Astrocyte (in vitro differentiated cells and primary cell): Measurements from ENCODE around the gene MID2. TPM values are rescaled to one million over a fixed set of nuclear protein-coding genes. Genes with fewer than 3 reads are reported as not detected.

ENCODE experiments used
- DNase-seq: peaks from one replicate; pipeline ENCODE4 v3.0.0-alpha.2; 2010; ENCODE audit warnings: low read depth
- FAIRE-seq: peaks from 2 replicates; lab custom pipeline; 2011; peaks lifted over from hg19 to GRCh38; lab: Jason Lieb, UNC
- H2AFZ ChIP-seq: 2 replicates; pipeline ENCODE4 v1.6.0; 2012; ENCODE audit warnings: low read depth, low read length, inconsistent platforms
- H3K27ac ChIP-seq: 2 replicates; pipeline ENCODE4 v1.5.1; 2011; ENCODE audit warnings: low read depth, low read length, inconsistent platforms
- H3K27me3 ChIP-seq: 2 replicates; pipeline ENCODE4 v1.6.0; 2011; ENCODE audit warnings: low read length, inconsistent platforms; ENCODE audit not compliant: insufficient read depth
- H3K36me3 ChIP-seq: 2 replicates; pipeline ENCODE4 v1.5.1; 2011; ENCODE audit warnings: low read length, inconsistent platforms; ENCODE audit not compliant: insufficient read depth
- H3K4me1 ChIP-seq: 2 replicates; pipeline ENCODE4 v1.5.1; 2011; ENCODE audit warnings: low read length, inconsistent platforms; ENCODE audit not compliant: insufficient read depth
- H3K4me2 ChIP-seq: 2 replicates; pipeline ENCODE4 v1.6.0; 2012; ENCODE audit warnings: low read length, inconsistent platforms
- H3K4me3 ChIP-seq: 2 replicates; pipeline ENCODE4 v1.5.1; 2011; ENCODE audit warnings: low read depth, mild to moderate bottlenecking, low read length, inconsistent platforms; ENCODE audit not compliant: insufficient read depth
- H3K79me2 ChIP-seq: 2 replicates; pipeline ENCODE4 v1.6.0; 2012; ENCODE audit warnings: mild to moderate bottlenecking, low read length, inconsistent platforms; ENCODE audit not compliant: insufficient read depth
- H3K9ac ChIP-seq: 2 replicates; pipeline ENCODE4 v1.6.0; 2012; ENCODE audit warnings: mild to moderate bottlenecking, low read length, inconsistent platforms
- H3K9me3 ChIP-seq: 2 replicates; pipeline ENCODE4 v1.5.1; 2012; ENCODE audit warnings: low read depth, mild to moderate bottlenecking, low read length, inconsistent platforms; ENCODE audit not compliant: insufficient read depth
- H4K20me1 ChIP-seq: 2 replicates; pipeline ENCODE4 v1.6.0; 2012; ENCODE audit warnings: low read length, inconsistent platforms; ENCODE audit not compliant: insufficient read depth
- H3K27ac Mint-ChIP-seq: one replicate; pipeline ENCODE4 v1.8.0; 2021; ENCODE audit warnings: mild to moderate bottlenecking, mixed read lengths; ENCODE audit not compliant: unreplicated experiment
- H3K27me3 Mint-ChIP-seq: one replicate; pipeline ENCODE4 v1.8.0; 2021; ENCODE audit warnings: low read depth, mixed read lengths; ENCODE audit not compliant: unreplicated experiment
- H3K36me3 Mint-ChIP-seq: one replicate; pipeline ENCODE4 v1.8.0; 2021; ENCODE audit warnings: low read depth, mixed read lengths; ENCODE audit not compliant: unreplicated experiment
- H3K4me1 Mint-ChIP-seq: one replicate; pipeline ENCODE4 v1.8.0; 2021; ENCODE audit warnings: low read depth, mixed read lengths; ENCODE audit not compliant: unreplicated experiment
- H3K4me3 Mint-ChIP-seq: one replicate; pipeline ENCODE4 v1.8.0; 2021; ENCODE audit warnings: mild to moderate bottlenecking, moderate library complexity, mixed read lengths; ENCODE audit not compliant: unreplicated experiment
- H3K9me3 Mint-ChIP-seq: one replicate; pipeline ENCODE4 v1.8.0; 2021; ENCODE audit warnings: mild to moderate bottlenecking, mixed read lengths; ENCODE audit not compliant: unreplicated experiment
- CTCF ChIP-seq: IDR thresholded peaks from 2 replicates; pipeline ENCODE4 v1.5.1; 2011; ENCODE audit warnings: low read depth, mild to moderate bottlenecking, inconsistent platforms, low read length, moderate library complexity; ENCODE audit not compliant: insufficient read depth
- EZH2 ChIP-seq: IDR thresholded peaks from 2 replicates; pipeline ENCODE4 v1.6.1; 2012; ENCODE audit warnings: mild to moderate bottlenecking, low read length, inconsistent platforms; ENCODE audit not compliant: insufficient read depth
- total RNA-seq: library from RNA; stranded (reverse); gene quantifications from 2 replicates; pipeline ENCODE4 v1.2.1, GENCODE V29; 2021

MID2 gene
- total RNA-seq, 1 donor from 2014 or later = 11.1 TPM

- H3K36me3 ChIP-seq = no peaks in the 10 kb centered on the region
- H3K9me3 ChIP-seq = no peaks in the 10 kb centered on the region
- H3K27ac ChIP-seq = no peak within 1 kb of the TSS
- H3K9ac ChIP-seq = peak within 1 kb of the TSS; percentile 43
- no peaks in the 10 kb centered on the region for H4K20me1 ChIP-seq
- TF ChIP-seq CTCF (no peak), EZH2 (no peak)
- DNase-seq (no peak), FAIRE-seq (no peak)
- H3K27me3 Mint-ChIP-seq = peaks cover 9% of the 10 kb centered on the region
- H3K4me1 Mint-ChIP-seq = no peaks in the 10 kb centered on the region
- H3K4me3 Mint-ChIP-seq = peak within 1 kb of the TSS; percentile 85
- H3K4me3 ChIP-seq = peak within 1 kb of the TSS; percentile 28
- H3K27ac Mint-ChIP-seq = peak within 1 kb of the TSS; percentile 90
- peak within 1 kb of the TSS; percentile 89 for H3K4me2 ChIP-seq
- H3K36me3 Mint-ChIP-seq = no peaks in the 10 kb centered on the region
- H3K4me1 ChIP-seq = peaks cover 5% of the 10 kb centered on the region
- H2AFZ ChIP-seq = peak within 1 kb of the TSS; percentile 56
- H3K79me2 ChIP-seq = no peaks in the 10 kb centered on the region
- H3K27me3 ChIP-seq = peaks cover 23% of the 10 kb centered on the region
- no peaks in the 10 kb centered on the region for H3K9me3 Mint-ChIP-seq
Observed at GRCh38 chrX:107777536-107777832, 48.2 kb upstream of the MID2 start, which contains the start of gene NCBP2L. Gene NCBP2L (plus strand): TSS chrX:107777733. CDS start chrX:107794221, 16,488 bp downstream.

- H3K9me3 ChIP-seq = no peaks in the 10 kb centered on the region
- no peaks in the 10 kb centered on the region for H3K36me3 Mint-ChIP-seq
- no peaks in the 10 kb centered on the region for H3K4me1 Mint-ChIP-seq
- FAIRE-seq = no peak
- no peak overlapping the region for H2AFZ ChIP-seq
- no peak overlapping the region for H3K4me2 ChIP-seq
- peaks cover 1% of the 10 kb centered on the region for H3K27me3 Mint-ChIP-seq
- H3K9ac ChIP-seq = no peak overlapping the region
- H3K79me2 ChIP-seq = no peaks in the 10 kb centered on the region
- H4K20me1 ChIP-seq = no peaks in the 10 kb centered on the region
- no peak overlapping the region for H3K4me3 ChIP-seq
- no peak overlapping the region for H3K27ac ChIP-seq
- no peaks in the 10 kb centered on the region for H3K9me3 Mint-ChIP-seq
- no peaks in the 10 kb centered on the region for H3K36me3 ChIP-seq
- no peak for DNase-seq
- TF ChIP-seq EZH2 = no peak
- no peak for TF ChIP-seq CTCF
- no peak overlapping the region for H3K4me3 Mint-ChIP-seq
- H3K4me1 ChIP-seq = peaks cover 5% of the 10 kb centered on the region
- H3K27ac Mint-ChIP-seq = no peak overlapping the region
- no peaks in the 10 kb centered on the region for H3K27me3 ChIP-seq
Observed at GRCh38 chrX:107780525-107780924, 45.1 kb upstream of the MID2 start.

GRCh38 chrX:107787827-107788226 lies 37.8 kb upstream of the MID2 start:
- Mint-ChIP-seq H3K27ac (no peak overlapping the region), H3K4me3 (no peak overlapping the region)
- FAIRE-seq = peak; percentile 45

More at GRCh38 chrX:107787827-107788226, 37.8 kb upstream of the MID2 start:
- Histone ChIP-seq H2AFZ (no peak overlapping the region), H3K27ac (no peak overlapping the region), H3K4me1 (no peaks in the 10 kb centered on the region), H3K79me2 (no peaks in the 10 kb centered on the region), H3K36me3 (no peaks in the 10 kb centered on the region), H3K4me3 (no peak overlapping the region), H3K9ac (no peak overlapping the region), H3K9me3 (no peaks in the 10 kb centered on the region), H3K4me2 (no peak overlapping the region), H3K27me3 (peaks cover 4% of the 10 kb centered on the region), H4K20me1 (no peaks in the 10 kb centered on the region)
- H3K27me3 Mint-ChIP-seq = peaks cover 5% of the 10 kb centered on the region
- no peaks in the 10 kb centered on the region for H3K4me1 Mint-ChIP-seq
- no peaks in the 10 kb centered on the region for H3K36me3 Mint-ChIP-seq
- no peaks in the 10 kb centered on the region for H3K9me3 Mint-ChIP-seq
- no peak for TF ChIP-seq EZH2
- TF ChIP-seq CTCF = no peak
- DNase-seq = no peak
